Measurements from ENCODE around the gene BMPER. TPM values are rescaled to one million over a fixed set of nuclear protein-coding genes. Genes with fewer than 3 reads are reported as not detected.
"Not testable (repeated sequence)": the region's sequence is repeated elsewhere in the genome, so short reads cannot be mapped to it uniquely, and the experiment has no call there.

The BMPER gene
- total and polyA plus RNA-seq, 12 donors = 0.29 to 1.9 (median 0.85) TPM; not detected in 2

DNA sequence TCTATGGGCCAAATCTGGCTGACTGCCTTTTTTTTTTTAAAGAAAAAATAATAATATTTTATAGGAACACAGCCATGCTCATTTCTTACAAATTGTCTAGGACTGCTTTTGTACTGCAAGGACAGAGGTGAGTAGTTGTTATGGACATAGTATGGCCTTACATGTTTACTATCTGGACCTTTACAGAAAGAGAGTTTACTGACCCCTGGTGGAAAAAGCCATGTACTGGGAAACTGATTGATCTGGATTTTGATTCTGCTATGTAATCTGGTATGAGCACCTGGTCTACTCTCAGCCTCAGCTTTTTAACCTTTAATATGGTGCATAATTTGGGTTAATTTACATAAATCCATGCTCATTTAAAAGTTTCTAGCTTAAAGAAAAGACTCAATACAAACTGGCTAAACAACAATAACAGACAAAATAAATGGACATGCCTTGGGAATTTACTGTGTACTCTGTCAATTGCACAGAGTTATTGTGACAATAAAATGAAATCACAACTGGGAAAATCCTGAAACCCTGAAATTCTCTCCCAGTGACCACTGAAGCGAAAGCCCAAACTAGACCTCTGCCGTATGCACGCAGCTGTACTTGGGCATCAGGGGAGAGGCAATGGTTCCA is 260.7 kb downstream of the BMPER start:
- Histone ChIP-seq H3K27ac (no peak overlapping the region), H3K36me3 (replicated peaks in 1 of 2) (no peaks in the 10 kb centered on the region), H3K4me3 (no peak overlapping the region), H3K27me3 (no peaks in the 10 kb centered on the region), H3K4me1 (replicated peaks in 1 of 2) (no peaks in the 10 kb centered on the region), H3K9me3 (replicated peaks in 1 of 3) (no peaks in the 10 kb centered on the region)
- WGBS, 4 donors = 62 to 92% (median 88%) methylated on average over 3 of the region's 3 CpGs
- no peak for TF ChIP-seq POLR2A (IDR thresholded peaks at IDR 0.05)
- TF ChIP-seq, protein P1, sequence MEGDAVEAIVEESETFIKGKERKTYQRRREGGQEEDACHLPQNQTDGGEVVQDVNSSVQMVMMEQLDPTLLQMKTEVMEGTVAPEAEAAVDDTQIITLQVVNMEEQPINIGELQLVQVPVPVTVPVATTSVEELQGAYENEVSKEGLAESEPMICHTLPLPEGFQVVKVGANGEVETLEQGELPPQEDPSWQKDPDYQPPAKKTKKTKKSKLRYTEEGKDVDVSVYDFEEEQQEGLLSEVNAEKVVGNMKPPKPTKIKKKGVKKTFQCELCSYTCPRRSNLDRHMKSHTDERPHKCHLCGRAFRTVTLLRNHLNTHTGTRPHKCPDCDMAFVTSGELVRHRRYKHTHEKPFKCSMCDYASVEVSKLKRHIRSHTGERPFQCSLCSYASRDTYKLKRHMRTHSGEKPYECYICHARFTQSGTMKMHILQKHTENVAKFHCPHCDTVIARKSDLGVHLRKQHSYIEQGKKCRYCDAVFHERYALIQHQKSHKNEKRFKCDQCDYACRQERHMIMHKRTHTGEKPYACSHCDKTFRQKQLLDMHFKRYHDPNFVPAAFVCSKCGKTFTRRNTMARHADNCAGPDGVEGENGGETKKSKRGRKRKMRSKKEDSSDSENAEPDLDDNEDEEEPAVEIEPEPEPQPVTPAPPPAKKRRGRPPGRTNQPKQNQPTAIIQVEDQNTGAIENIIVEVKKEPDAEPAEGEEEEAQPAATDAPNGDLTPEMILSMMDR (IDR thresholded peaks at IDR 0.05) = peak; percentile 28 to 61 (median 53)
- intact Hi-C loops (cut with DNase I) = no loop called here
- DNase-seq = peak in 1 of 7 donors; percentile 20

DNA sequence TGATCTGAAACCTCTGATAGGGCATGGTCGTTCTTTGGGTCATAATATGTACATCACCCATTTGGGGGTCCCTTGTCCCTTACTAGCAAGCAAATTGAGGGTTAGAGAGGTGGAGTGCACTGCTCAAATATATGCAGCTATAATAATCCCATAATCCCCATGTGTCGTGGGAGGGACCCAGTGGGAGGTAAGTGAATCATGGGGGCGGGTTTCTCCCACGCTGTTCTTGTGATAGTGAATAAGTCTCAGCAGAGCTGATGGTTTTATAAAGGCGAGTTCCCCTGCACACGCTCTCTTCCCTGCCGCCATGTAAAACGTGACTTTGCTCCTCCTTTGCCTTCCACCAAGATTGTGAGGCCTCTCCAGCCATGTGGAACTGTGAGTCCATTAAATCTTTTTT is 262.7 kb downstream of the BMPER start:
- no peak for DNase-seq
- no peaks in the 10 kb centered on the region for H3K36me3 ChIP-seq (replicated peaks in 1 of 2)
- H3K9me3 ChIP-seq (replicated peaks in 1 of 3) = no peaks in the 10 kb centered on the region
- no peaks in the 10 kb centered on the region for H3K4me1 ChIP-seq (replicated peaks in 1 of 2)
- intact Hi-C loops (cut with DNase I) = no loop called here
- no peak overlapping the region for H3K27ac ChIP-seq
- no peak for TF ChIP-seq POLR2A (IDR thresholded peaks at IDR 0.05)
- TF ChIP-seq, protein P1 (IDR thresholded peaks at IDR 0.05) = no peak
- H3K4me3 ChIP-seq = no peak overlapping the region
- H3K27me3 ChIP-seq = no peaks in the 10 kb centered on the region
- WGBS, 4 donors = 77 to 83% (median 78%) methylated on average over 8 of the region's 8 CpGs

DNA sequence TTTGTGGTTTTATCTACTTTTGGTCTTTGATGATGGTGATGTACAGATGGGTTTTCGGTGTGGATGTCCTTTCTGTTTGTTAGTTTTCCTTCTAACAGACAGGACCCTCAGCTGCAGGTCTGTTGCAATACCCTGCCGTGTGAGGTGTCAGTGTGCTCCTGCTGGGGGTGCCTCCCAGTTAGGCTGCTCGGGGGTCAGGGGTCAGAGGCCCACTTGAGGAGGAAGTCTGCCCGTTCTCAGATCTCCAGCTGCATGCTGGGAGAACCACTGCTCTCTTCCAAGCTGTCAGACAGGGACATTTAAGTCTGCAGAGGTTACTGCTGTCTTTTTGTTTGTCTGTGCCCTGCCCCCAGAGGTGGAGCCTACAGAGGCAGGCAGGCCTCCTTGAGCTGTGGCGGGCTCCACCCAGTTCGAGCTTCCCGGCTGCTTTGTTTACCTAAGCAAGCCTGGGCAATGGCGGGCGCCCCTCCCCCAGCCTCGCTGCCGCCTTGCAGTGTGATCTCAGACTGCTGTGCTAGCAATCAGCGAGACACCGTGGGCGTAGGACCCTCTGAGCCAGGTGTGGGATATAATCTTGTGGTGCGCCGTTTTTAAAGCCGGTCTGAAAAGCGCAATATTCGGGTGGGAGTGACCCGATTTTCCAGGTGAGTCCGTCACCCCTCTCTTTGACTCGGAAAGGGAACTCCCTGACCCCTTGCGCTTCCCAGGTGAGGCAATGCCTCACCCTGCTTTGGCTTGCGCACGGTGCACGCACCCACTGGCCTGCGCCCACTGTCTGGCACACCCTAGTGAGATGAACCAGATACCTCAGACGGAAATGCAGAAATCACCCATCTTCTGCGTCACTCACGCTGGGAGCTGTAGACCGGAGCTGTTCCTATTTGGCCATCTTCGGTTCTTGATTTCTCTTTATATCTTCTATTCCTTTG is 269.6 kb downstream of the BMPER start:
- intact Hi-C loops (cut with DNase I); H3K27me3 ChIP-seq; H3K4me3 ChIP-seq; H3K36me3 ChIP-seq (replicated peaks in 1 of 2); DNase-seq; H3K9me3 ChIP-seq (replicated peaks in 1 of 3); H3K27ac ChIP-seq; H3K4me1 ChIP-seq (replicated peaks in 1 of 2): not testable (repeated sequence)
- 77 to 89% (median 83%) methylated on average over 21 to 31 of the region's 32 CpGs for WGBS, 4 donors

DNA sequence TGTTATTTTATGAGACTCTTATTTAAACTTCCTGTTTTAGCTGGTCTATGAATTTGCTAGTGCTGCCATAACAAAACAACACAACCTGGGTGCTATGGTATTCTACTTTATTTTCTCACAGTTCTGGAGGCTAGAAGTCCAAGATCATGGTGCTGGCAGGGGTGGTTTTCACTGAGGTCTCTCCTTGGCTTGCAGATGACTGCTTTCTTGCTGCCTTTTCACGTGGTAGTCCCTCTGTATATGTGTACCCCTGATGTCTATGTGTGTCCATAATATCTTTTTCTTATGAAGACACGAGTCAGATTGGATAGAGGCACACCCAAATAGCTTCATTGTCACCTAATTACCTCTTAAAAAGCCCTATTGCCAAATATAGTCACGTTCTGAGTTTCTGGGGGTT is 270.5 kb downstream of the BMPER start:
- no peak for DNase-seq
- TF ChIP-seq POLR2A (IDR thresholded peaks at IDR 0.05) = no peak
- TF ChIP-seq, protein P1 (IDR thresholded peaks at IDR 0.05) = no peak
- no peaks in the 10 kb centered on the region for H3K9me3 ChIP-seq (replicated peaks in 1 of 3)
- no peaks in the 10 kb centered on the region for H3K36me3 ChIP-seq (replicated peaks in 1 of 2)
- intact Hi-C loops (cut with DNase I) = no loop called here
- H3K4me3 ChIP-seq = no peak overlapping the region
- H3K4me1 ChIP-seq (replicated peaks in 1 of 2) = no peaks in the 10 kb centered on the region
- 64 to 69% (median 65%) methylated on average over 3 of the region's 3 CpGs for WGBS, 4 donors
- H3K27me3 ChIP-seq = no peaks in the 10 kb centered on the region
- H3K27ac ChIP-seq = no peak overlapping the region

All from adrenal gland (tissue), 12 donors.